ENCODE measurements around the gene ABCF2.

ABCF2 gene

GRCh38 chr7:151226875-151227782 is at the start of gene ABCF2:
ABCF2 (minus strand) TSS chr7:151227205; CDS start chr7:151226458, 747 bp downstream.
- DNase-seq = peak; percentile 95

DNA sequence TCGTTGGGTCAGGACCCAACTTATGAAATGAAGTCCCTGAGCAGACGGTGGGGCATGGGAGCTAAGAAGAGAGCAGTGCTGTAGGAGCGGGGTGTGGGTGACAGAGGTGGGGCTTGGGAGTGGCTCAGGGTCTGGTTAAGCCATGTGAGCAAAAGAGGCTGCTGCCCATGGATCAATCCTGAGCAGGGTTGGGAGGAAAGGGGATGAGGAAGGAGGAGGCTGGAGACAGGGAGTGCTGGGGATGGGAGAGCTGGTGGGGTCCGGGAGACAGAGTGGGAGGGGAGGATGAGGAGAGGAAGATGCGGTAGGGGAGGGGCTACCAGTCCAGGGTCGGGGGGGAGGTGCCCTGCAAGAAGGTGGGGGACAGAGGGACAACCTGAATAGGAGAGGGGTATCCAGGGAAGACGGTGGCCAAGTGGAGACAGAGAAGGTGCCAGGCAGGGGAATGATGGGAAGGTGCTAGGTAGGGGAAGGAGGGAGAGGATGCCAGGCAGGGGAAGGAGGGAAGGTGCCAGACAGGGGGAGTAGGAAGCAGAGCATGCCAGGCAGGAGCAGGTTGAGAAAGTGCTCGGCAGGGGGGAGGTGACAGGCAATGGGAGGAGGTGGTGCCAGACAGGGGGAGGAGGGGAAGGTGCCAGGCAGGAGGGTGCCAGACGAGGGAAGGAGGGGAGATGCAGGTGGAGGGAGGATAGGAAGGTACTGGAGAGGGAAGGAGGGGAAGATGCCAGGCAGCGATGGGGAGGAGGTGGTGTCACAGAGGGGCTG is 49.0 kb upstream of the ABCF2 start:
- no peak for DNase-seq

DNA sequence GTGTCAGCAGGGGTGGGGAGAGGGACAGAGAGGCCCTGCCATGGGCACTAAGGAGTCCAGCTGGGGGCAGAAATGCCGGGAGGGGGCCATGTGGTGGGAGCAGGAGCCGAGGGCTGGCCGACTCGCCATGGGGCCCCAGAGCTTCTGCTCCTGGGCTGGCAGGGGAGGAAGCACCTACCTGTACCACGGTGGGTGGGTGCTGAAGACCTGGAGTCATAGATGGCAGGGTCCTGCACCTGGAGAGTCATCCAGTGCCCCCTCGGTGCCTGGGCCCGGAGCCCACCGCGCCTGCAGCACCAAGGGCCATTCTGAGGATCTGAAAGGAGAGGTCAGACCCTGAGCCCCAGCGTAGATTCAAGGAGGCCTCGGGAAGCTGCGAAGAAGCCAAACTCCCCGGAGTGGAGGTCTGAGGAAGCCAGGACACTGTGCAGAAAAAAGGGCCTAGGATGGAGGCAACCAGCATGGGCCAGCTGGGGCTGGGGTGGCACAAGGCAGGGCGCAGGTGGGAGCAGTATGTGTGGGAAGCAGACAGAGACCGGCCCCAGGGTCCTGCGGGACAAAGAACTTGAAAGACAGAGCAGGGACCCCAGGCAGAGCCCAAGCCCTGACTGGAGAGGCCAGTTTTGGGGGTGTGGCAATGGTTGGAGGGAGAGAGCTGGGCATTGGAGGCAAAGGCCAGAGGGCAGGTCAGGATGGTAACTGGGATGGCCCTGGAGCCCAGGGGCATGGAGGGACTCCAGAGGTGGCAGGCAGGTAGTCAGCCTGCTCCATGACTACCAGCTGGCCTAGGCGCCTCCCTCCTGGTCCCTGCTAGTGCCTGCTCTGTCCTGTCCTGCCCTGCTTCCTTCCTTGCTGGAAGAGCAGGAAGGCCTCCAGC is 48.2 kb upstream of the ABCF2 start:
- no peak for DNase-seq

GRCh38 chr7:151274396-151274795 is 47.4 kb upstream of the ABCF2 start:
- no peak for DNase-seq

DNA sequence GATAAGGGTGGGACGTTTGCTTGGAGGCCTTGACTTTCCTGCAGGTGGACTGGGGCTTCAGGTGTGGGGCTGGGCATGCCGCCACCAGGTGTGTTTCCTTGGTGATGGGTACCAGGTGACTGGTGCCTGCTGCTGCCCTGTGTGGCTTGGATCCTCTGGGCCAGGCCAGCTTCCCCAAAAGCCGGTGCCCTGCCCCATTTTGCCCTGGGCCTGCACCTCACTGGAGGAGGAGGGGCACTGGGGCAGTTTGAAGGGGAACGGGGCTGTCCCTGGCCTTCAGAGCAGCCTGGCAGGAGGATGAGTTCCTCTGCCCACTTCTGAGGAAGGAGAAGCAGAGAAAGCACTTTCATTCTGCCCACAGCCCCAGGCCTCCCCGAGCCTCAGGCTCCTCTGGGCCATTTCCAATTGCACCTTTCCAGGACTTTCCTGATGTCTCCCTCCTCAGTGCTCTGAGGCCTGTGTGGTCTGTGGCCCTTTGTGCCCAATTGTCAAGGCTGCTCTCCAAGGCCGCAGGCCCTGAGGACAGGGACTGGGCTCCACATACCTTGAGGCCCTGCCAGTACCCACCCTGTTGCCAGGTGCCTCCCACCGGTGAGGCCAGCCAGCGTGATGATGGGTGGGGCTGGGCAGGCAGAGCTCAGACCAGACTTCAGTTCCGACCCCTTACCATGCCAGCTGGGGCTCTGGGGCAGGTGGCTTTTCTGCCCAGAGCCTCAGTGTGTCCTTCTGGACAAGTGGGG is 46.8 kb upstream of the ABCF2 start:
- DNase-seq = no peak

DNA sequence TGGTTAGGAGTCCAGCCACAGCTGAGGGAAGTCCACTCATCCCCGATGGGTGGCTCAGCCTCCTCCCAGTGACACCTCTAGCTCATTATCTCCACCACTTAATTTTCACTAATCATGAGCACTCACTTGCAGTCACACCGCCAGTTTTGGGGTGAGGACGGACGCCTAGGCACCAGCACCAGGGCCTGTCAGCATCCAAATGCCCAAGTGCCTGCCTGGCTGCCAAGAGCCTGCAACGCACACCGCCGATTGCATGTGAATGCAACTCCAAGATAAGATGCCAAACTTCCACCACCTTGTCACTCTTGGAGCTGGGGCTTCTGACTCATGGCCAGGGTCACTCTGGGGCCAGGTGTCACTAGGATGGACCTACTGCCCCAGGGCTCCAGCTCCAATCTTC is 45.9 kb upstream of the ABCF2 start:
- DNase-seq = no peak

- DNase-seq = no peak
These were observed 45.4 kb upstream of the ABCF2 start for GRCh38 chr7:151272405-151272804.

DNA sequence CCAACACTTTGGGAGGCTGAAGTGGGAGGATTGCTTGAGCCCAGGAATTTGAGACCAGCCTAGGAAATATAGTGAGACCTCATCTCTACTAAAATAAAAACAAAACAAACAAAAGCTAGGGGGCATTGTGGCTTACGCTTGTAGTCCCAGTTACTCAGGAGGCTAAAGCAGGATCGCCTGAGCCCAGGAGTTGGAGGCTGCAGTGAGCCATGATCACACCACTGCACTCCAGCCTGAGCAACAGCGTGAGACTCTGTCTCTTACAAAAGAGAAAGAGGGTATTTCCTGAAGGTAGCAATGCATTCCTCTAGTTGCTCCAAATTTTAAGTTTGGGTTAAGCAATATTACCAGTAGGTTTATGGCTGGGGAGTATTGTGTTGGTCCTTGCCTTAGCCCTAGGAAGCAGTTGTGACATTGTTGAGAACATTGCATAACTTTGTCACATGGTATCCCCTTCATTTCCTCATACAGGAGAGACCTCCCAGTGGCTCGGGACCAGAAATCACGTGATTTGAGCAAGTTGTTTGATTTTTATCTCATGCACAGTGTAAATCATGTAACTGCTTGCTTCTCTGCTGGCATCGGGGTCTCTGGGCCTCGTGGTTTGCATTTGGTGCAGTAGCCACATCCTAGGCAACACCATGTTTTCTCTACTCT is 44.8 kb upstream of the ABCF2 start:
- DNase-seq = peak; percentile 87

GRCh38 chr7:151269511-151269910 is 42.5 kb upstream of the ABCF2 start:
- DNase-seq = no peak

DNA sequence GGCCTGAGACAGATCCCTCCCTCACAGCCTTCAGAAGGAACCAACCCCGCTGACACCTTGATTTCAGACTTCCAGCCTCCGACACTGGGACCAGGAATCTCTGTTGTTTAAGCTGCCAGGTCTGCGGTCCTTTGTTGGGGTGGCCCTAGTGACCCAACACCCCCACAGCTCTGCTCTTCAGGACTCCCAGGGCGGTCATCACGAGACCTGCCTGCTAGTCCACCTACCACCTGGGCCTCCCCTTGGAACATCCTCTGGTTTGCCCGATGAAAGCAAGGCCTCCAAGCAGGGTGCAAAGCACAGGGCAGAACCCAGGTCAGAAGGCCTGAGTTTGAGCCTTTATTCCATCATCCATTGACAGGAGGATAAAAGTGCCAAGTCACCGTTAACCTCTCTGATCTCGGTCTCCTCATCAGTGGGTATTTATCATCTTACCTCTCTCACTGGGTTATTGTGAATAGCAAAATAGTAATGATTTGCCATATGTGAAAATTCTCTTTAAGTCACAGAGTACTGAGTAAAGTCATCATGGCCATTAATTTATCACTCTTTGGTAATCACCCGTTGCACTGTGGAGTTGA is 38.4 kb upstream of the ABCF2 start:
- DNase-seq = no peak

DNA sequence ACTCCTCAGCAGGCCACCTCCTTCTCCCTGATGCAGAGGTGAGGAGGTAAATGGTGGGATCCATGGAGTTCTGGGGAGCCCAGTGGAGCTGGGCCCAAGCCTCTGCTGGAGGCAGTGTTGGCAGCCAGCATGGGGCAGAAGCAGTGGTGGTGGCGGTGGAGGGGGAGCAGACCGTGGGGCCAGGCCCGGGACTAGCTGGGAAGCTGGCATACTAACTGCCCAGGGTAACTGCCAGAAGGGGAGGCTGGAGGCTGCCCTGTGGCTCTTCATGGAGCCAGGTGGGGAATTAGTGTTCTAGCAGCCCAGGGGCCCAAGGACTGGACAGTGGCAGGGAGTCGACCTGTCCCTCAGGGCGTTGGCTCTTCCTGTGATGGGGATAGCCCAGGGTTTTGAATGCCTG is 37.6 kb upstream of the ABCF2 start:
- DNase-seq = no peak

DNA sequence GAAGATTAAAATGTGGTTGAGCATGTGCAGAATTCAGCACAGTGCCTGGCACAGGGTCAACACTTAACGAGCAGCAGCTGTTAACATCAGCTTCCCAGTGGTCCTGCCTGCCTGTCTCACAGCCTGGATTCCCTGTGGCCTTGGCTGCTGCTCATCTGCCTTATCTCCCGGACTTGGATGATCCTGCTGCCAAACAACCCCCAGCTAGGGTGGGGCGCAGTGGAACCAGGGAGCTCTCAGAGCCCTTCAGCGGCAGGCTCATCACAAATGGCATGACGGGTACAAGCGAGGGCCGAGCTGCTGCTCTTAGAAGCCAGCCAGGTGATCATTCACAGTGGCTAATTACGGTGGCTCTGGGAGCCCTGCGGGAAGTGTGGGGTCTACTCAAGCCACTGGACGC is 34.5 kb upstream of the ABCF2 start:
- no peak for DNase-seq

GRCh38 chr7:151260883-151261282 is 33.9 kb upstream of the ABCF2 start:
- DNase-seq = no peak

DNA sequence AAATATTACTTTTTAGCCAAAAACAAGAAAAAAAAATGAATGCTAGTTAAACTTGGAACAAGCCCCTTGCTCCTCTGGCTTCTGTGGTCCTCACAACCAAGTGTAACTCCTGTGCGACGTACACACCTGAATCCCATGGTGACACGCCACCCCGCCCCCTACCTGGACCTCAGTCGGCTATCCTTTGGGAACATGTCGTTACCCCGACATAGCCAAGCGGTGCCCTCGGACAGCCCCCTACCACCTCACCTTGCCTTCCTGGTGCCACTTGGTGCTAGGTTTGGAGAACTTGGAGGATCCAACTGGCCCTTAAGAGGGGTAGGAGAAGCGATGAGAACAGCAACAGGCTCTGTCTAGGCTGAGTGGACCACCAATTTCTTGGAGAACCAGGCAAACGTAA is 33.5 kb upstream of the ABCF2 start:
- DNase-seq = no peak

- DNase-seq = no peak
These were observed 31.0 kb upstream of the ABCF2 start for GRCh38 chr7:151257990-151258389.

GRCh38 chr7:151256410-151257045 is 29.5 kb upstream of the ABCF2 start:
- no peak for DNase-seq

DNA sequence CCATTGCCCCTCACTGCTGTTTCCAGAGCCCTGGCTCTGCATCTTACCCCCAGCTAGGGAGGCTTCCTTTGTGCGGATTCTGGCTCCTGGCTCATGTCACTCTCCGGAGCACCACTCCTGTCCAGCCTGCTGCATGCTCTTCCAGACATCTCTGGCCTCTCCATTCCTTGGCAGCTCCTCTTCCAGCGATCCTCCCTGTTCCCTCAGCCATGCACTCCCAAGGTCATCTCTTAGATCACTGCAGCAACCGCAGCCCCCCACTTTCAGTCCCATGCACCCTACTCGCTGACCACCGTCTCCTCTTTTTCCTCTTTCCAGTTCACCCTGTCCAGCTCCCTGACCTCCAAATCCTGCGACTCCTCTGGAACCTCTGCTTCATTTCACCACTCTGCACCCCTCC is 28.4 kb upstream of the ABCF2 start:
- DNase-seq = no peak

GRCh38 chr7:151254851-151255250 is 27.8 kb upstream of the ABCF2 start:
- no peak for DNase-seq

DNA sequence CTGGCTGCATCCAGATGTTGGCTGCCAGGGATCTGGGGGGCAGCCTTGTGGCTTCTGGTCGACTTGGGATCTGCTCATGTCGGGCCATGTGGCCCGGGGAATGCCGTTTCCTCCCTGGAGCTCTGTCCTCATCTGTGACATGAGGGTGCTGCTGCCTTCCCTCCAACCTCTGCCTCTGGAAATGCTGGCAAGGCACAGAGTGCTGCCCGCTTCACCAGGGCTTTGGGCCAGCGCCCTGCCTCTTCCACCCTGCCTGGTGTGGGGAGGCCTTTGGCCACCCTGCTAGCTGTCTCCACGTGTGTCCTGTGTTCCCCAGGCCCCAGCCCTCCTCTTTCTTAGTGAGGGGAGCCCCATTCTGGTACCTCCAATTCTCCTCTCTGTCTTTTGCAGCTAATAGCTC is 27.3 kb upstream of the ABCF2 start:
- no peak for DNase-seq

DNA sequence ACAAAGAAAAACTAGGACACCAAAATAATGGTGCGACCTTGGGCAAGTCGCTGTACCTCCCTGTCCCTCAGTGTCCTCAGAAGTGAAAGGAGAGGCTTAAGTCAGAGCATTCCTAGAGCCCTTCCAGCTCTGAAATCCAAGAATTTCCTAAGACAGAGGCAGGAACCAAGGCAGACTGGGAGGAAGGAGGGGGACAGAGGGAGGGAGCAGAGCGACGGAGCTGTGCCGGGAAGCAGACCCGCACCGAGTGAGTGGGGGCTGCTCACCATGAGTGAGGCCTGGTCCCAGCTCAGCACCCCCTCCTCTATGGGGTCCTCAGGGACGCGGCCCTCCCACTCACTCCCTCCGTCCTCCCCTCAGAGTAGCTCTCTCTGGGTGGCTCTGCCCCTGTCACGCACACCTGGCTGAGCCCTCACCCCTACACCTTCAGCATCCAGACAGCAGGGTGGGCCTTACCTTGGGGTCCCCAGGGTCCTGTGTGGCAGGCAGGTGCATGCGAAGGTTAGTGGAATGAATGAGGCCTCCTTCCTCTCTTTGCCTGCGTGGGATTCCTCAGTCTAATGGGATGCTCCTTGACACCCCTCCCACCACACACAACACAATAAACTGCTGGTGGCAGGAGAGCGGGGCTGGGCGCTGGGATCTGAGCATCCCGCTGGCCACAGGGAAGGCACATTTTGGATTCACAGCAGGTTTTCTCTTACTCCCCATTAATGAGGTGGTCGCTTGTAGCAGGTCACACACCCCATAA is 26.1 kb upstream of the ABCF2 start:
- DNase-seq = no peak

DNA sequence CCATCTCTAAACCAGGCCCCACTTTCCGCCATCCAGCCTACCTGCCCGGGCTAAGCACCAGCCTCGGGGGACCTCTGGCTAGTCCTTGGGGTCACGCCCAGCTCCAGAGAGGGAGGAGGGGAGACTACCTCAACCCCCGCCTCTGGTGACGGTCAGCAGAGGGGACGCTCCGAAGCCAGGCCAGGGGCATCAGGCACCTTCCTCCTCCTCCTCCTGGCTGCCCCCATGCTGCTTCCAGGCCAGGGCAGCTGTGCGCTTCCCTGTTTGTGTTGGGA is 25.5 kb upstream of the ABCF2 start:
- no peak for DNase-seq
